Fibroblast of the aortic adventitia (primary cell): ENCODE data around the gene ZNF433. TPM values are rescaled to one million over a fixed set of nuclear protein-coding genes. Genes with fewer than 3 reads are reported as not detected.
A peak's percentile ranks its signal among the peaks of the same experiment; 100 is the strongest.

Experiments
- DNase-seq: peaks from one replicate; pipeline ENCODE4 v3.0.0-alpha.2; 2010; ENCODE audit warnings: low read depth
- H3K4me3 ChIP-seq: 2 replicates; pipeline ENCODE4 v1.5.1; 2011; ENCODE audit warnings: low read depth, mild to moderate bottlenecking, control low read depth, low read length, moderate library complexity
- CTCF ChIP-seq: IDR thresholded peaks from 2 replicates; pipeline ENCODE4 v1.5.1; 2011; ENCODE audit warnings: mild to moderate bottlenecking, low read length, control low read depth, inconsistent platforms; ENCODE audit not compliant: insufficient read depth
- small RNA-seq: library from RNA; depleted of rRNA; stranded (forward); fragments of <200 nt; gene quantifications from one replicate; pipeline ENCODE3, GENCODE V24; 2012
- total RNA-seq: library from RNA; depleted of rRNA; stranded (reverse); fragments of >200 nt; gene quantifications from 2 replicates; pipeline ENCODE4 v1.2.3, GENCODE V29; 2012; ENCODE audit warnings: low replicate concordance

ZNF433 gene
- total RNA-seq, 1 donor = 1.9 TPM

GRCh38 chr19:11973019-11973810 lies 62.3 kb downstream of the ZNF433 start:
- DNase-seq = no peak
- TF ChIP-seq CTCF = no peak
- no peak overlapping the region for H3K4me3 ChIP-seq

DNA sequence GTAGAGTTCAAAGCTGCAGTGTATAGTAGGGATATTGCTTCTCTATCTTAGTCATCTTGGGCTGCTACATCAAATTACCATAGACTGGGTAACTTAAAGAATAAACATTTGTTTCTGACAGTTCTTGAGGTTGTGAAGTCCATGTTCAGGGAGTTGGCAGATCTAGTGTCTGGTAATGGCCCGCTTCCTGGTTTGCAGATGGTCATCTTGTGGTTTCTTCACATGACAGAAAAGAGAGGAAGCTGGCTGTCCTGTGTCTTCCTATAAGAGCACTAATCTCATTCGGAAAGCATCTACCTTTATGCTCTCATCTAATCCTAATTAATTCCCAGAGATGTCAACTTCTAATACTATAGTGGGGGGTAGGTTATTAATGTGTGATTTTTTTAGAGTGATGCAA lies 64.4 kb downstream of the ZNF433 start:
- no peak for TF ChIP-seq CTCF
- H3K4me3 ChIP-seq = no peak overlapping the region
- no peak for DNase-seq

DNA sequence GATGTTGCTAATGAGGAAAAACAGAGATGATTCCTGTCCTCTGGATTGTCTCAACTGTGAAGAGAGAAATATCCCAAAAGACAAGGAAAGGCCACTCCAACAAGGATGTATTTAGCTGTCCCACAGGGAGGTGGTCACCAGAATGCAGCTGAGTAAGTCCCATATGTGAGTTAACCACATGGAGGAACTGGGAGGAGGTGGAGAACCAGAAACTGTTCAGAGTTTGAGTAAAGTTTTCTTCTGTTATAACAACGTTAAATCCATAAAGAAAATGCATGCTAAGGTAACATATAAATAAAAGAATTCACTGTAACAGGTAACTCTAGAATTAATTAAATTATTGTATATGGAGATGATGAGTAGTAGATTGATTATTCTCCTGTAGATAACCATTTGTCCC lies 65.3 kb downstream of the ZNF433 start:
- DNase-seq = no peak
- no peak overlapping the region for H3K4me3 ChIP-seq
- no peak for TF ChIP-seq CTCF

- DNase-seq = peak; percentile 73
- peak within 1 kb of the TSS; percentile 83 for H3K4me3 ChIP-seq
- no peak for TF ChIP-seq CTCF
Observed at GRCh38 chr19:11964858-11965645, 70.4 kb downstream of the ZNF433 start, which contains the start of gene ZNF763. TSS of gene ZNF763 (plus strand) at chr19:11965040. CDS start at chr19:11965209, 169 bp downstream.

Small RNA genes within 50 kb of the gene (small RNA-seq; reads per million reads assigned to genes)
- gene RNA5SP464 = not detected
- not detected for gene RNA5SP465
- not detected for gene RNA5SP466

Other genes starting within 250 kb of the ZNF433 start
- 0.99 and 2.9 TPM in 2 replicates for gene ZNF491, start 237.2 kb downstream of the ZNF433 start, total RNA-seq
- gene ZNF440, start 221.4 kb downstream of the ZNF433 start, total RNA-seq = 6.6 and 12.7 TPM in 2 replicates
- 0.72 and 2.8 TPM in 2 replicates for gene ZNF439, start 187.0 kb downstream of the ZNF433 start, total RNA-seq
- 1.6 and 9.0 TPM in 2 replicates for gene ZNF69, start 147.9 kb downstream of the ZNF433 start, total RNA-seq
- gene ZNF700, start 110.6 kb downstream of the ZNF433 start, total RNA-seq = 7.9 and 11.4 TPM in 2 replicates
- 0.27 and 3.4 TPM in 2 replicates for gene ZNF763, start 70.6 kb downstream of the ZNF433 start, total RNA-seq
- gene ZNF878, start 17.3 kb upstream of the ZNF433 start, total RNA-seq = not detected in 2 replicates
- 2.0 and 11.1 TPM in 2 replicates for gene ZNF844, start 29.1 kb upstream of the ZNF433 start, total RNA-seq
- gene ZNF20, start 104.7 kb upstream of the ZNF433 start, total RNA-seq = 3.9 and 4.8 TPM in 2 replicates
- 7.2 and 18.6 TPM in 2 replicates for gene ZNF625, start 121.1 kb upstream of the ZNF433 start, total RNA-seq
- gene ZNF136, start 127.4 kb upstream of the ZNF433 start, total RNA-seq = 5.5 and 8.4 TPM in 2 replicates